ENCODE results near the gene TOR3A. TPM values are rescaled to one million over a fixed set of nuclear protein-coding genes. Genes with fewer than 3 reads are reported as not detected.

TOR3A gene
- total and polyA plus RNA-seq, 2 of the 8 experiments (the other 6 are each of a cell fraction or from before 2014, with no cell fraction given) = 15.3 to 21.4 TPM

DNA sequence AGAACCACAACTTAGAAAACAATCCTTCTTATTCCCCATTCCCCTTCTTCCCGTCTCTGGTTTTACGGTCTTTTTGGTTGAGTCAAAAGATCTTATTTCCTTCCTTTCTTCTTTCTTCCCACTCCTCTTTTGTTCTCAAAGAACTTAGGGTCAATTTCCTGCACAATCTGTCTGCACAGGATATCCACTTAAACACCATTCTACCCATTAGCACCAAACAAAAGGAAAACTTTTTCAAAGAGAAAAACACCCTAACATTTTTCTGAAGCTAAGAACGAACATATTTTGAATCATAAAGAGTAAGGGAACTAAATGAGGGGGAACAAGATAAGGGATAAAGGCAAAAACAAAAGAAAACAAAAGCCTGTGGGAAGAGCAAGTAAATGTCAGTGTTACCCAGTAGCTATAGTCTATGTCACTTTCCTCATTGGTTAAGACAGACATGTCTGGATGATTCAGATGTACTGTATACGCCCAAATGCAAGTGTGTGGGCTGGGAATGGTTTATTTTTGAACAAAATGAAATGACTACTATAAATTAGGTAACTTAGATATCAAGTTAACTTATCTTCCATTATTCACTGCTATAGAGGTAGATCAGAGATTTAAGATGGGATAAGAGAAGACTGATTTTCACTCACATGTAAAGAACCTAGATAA lies 59.9 kb downstream of the TOR3A start:
- H3K18ac ChIP-seq (ENCODE audit: extremely low read depth, low read length) = no peak overlapping the region
- ChIA-PET POLR2A (ENCODE audit: partially characterized antibody) (no interaction called here), CTCF (ENCODE audit: partially characterized antibody) (interaction anchor here (1.0 kb wide), 1 partner anchor 21 kb away, joined by 3 read pairs; no protein-coding TSS in a partner anchor)
- peaks cover 0 to 4% (median 0%) of the 10 kb centered on the region in 4 experiments; a peak in 1 of 7 replicates for H3K4me1 ChIP-seq (replicated peaks in 1 of 4; ENCODE audit: control insufficient read depth in 3 of 4, insufficient read depth in 4 of 4, low read length in 3 of 4)
- H3K79me2 ChIP-seq (ENCODE audit: control insufficient read depth in 1 of 2, insufficient read depth in 2 of 2, low read length in 2 of 2) = peaks cover 0 to 29% of the 10 kb centered on the region in 2 experiments; a peak in 1 of 4 replicates
- no peak overlapping the region for H4K91ac ChIP-seq (replicated peaks; ENCODE audit: insufficient read length, low read length)
- no peak overlapping the region for H2BK120ac ChIP-seq (replicated peaks; ENCODE audit: low read depth, low read length)
- no peak overlapping the region for H3K9ac ChIP-seq (replicated peaks in 1 of 4; ENCODE audit: extremely low read depth in 1 of 4, low read depth in 3 of 4, low read length in 3 of 4)
- no peak overlapping the region for H2AFZ ChIP-seq (ENCODE audit: low read length)
- no peak overlapping the region for H2BK12ac ChIP-seq (ENCODE audit: low read depth, low read length)
- no peaks in the 10 kb centered on the region for H4K20me1 ChIP-seq (replicated peaks in 1 of 2; ENCODE audit: control insufficient read depth in 1 of 2, insufficient read depth in 2 of 2, low read length in 2 of 2)
- 83% methylated on average over 4 of the region's 4 CpGs; no CpG with 5 or more reads in 1 of the 2 experiments for WGBS, 2 experiments (ENCODE audit: extremely low coverage in 1 of 2, insufficient coverage in 1 of 2, insufficient read length in 1 of 2, insufficient replicate concordance in 2 of 2, low coverage in 1 of 2, low lambda C conversion rate in 2 of 2, missing lambda C conversion rate in 1 of 2)
- no peak for DNase-seq (ENCODE audit: low read depth in 1 of 2, low spot score in 2 of 2)
- no peak overlapping the region for H2BK5ac ChIP-seq (ENCODE audit: low read depth, low read length)
- no peak overlapping the region for H3K4me2 ChIP-seq (ENCODE audit: insufficient read depth in 1 of 2, low read depth in 2 of 2, low read length in 2 of 2)
- no peak overlapping the region for H3K4me3 ChIP-seq (ENCODE audit: extremely low read depth in 1 of 4, insufficient read depth in 2 of 4, low read depth in 3 of 4, low read length in 4 of 4)
- H4K8ac ChIP-seq (ENCODE audit: extremely low read depth, insufficient read depth, low read length) = no peak overlapping the region
- no peak overlapping the region for H2BK20ac ChIP-seq (ENCODE audit: low read length)
- no peak overlapping the region for H4K5ac ChIP-seq (ENCODE audit: insufficient read length, low read depth, low read length)
- H3K79me1 ChIP-seq (ENCODE audit: low read depth, low read length) = no peaks in the 10 kb centered on the region
- H3K23ac ChIP-seq (ENCODE audit: insufficient read length) = no peak overlapping the region
- no peak overlapping the region for H3K4ac ChIP-seq (replicated peaks; ENCODE audit: insufficient read length, low read depth, low read length)
- H3K23me2 ChIP-seq (ENCODE audit: low read depth, low read length) = no peaks in the 10 kb centered on the region
- H2BK15ac ChIP-seq (ENCODE audit: low read length) = no peak overlapping the region
- FAIRE-seq = no peak
- no peak overlapping the region for H3K27ac ChIP-seq (ENCODE audit: low read depth, low read length)
- H3K56ac ChIP-seq (replicated peaks; ENCODE audit: insufficient read length, low read depth, low read length) = no peak overlapping the region
- H3K27me3 ChIP-seq (replicated peaks in 1 of 4; ENCODE audit: control insufficient read depth in 3 of 4, extremely low read depth in 1 of 4, insufficient read depth in 3 of 4, low read length in 3 of 4) = no peaks in the 10 kb centered on the region
- peaks cover 0 to 2% (median 0%) of the 10 kb centered on the region in 4 experiments; a peak in 2 of 8 replicates for H3K36me3 ChIP-seq (ENCODE audit: control insufficient read depth in 2 of 4, insufficient read depth in 4 of 4, low read length in 3 of 4)
- H3K9me3 ChIP-seq (ENCODE audit: insufficient read depth in 2 of 2, low read depth in 1 of 2, low read length in 1 of 2) = peaks cover 7 to 20% of the 10 kb centered on the region in 2 experiments; a peak in 3 of 4 replicates
- no peak overlapping the region for H2AK5ac ChIP-seq (ENCODE audit: low read depth, low read length)
- no peak overlapping the region for H3K14ac ChIP-seq (ENCODE audit: insufficient read length)
- no peak for TF ChIP-seq MAX (IDR thresholded peaks at IDR 0.05)
- no peak for TF ChIP-seq SRF (IDR thresholded peaks at IDR 0.05; ENCODE audit: low read depth, low read length)
- no peak for TF ChIP-seq CEBPB (IDR thresholded peaks at IDR 0.05; ENCODE audit: low read depth, low read length)
- TF ChIP-seq CBX5 (IDR thresholded peaks at IDR 0.05; ENCODE audit: low read depth, low read length) = no peak
- no peak for TF ChIP-seq POU5F1 (IDR thresholded peaks at IDR 0.05; ENCODE audit: low read depth, low read length)
- no peak for TF ChIP-seq TBP (IDR thresholded peaks at IDR 0.05; ENCODE audit: low read depth, low read length)
- no peak for TF ChIP-seq HDAC6 (IDR thresholded peaks at IDR 0.05; ENCODE audit: low read depth, low read length)
- TF ChIP-seq PHF8 (conservative IDR thresholded peaks at IDR 0.05; ENCODE audit: low read depth, low read length) = no peak
- TF ChIP-seq SP4 (IDR thresholded peaks at IDR 0.05; ENCODE audit: low read length) = no peak
- no peak for TF ChIP-seq CHD1 (IDR thresholded peaks at IDR 0.05; ENCODE audit: low read depth, low read length)
- TF ChIP-seq MAFK (IDR thresholded peaks at IDR 0.05; ENCODE audit: low read depth, low read length) = no peak
- no peak for TF ChIP-seq SIX5 (IDR thresholded peaks at IDR 0.05; ENCODE audit: low read depth, low read length)
- TF ChIP-seq POLR2A (IDR thresholded peaks at IDR 0.05; ENCODE audit: control extremely low read depth in 1 of 2, low read depth in 2 of 2, low read length in 2 of 2) = no peak
- TF ChIP-seq TCF12 (IDR thresholded peaks at IDR 0.05; ENCODE audit: low read depth, low read length) = no peak
- TF ChIP-seq CTBP2 (IDR thresholded peaks at IDR 0.05; ENCODE audit: borderline replicate concordance, insufficient read depth, insufficient read length, low read length) = no peak

Measured in H1 (cell line).